Measurements from ENCODE around the gene F5. TPM values are rescaled to one million over a fixed set of nuclear protein-coding genes. Genes with fewer than 3 reads are reported as not detected.

F5 gene
- total RNA-seq, 4 donors from 2014 or later, result 1.4 to 5.0 (median 3.7) TPM

DNA sequence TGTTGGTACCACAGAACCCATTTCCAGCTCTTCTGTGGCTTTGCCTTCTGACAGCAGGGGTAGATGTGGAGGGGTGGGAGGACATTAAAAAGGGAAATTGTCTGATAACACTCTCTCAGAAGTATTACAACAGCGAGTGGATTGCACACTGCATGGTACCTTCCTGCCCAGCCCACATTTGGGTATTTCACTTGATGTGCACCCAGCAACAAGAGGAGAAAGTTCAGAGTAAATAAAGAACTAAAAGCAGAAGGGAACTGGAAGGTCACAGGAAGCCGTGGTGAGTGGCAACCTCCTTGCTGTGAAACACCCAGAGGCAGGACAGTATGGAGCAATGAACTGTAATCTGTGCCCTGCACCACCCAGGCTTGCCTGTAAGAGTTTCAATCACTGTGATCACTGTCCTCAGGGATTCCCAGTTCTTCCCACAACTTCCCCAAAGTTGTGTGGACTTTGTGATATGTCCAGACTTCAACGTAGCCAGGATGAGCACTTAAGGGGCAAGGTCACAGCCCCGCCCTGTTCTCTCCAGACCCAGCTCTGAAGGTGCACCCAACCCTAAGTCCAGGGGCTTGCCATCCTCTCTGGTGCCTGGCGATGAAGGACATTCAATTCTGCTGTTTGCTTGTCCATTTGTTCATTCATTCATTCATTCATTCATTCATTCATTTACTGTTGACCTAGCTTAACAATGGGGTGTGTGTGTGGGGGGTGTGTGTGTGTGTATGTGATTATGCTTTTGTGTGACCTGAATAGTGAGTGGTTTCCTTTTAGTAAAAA lies 18.7 kb upstream of the F5 start:
- ATAC-seq (ENCODE audit: low FRiP score) (no peak), DNase-seq (ENCODE audit: low spot score) (no peak)
- TF ChIP-seq CTCF (IDR thresholded peaks at IDR 0.05), result no peak

DNA sequence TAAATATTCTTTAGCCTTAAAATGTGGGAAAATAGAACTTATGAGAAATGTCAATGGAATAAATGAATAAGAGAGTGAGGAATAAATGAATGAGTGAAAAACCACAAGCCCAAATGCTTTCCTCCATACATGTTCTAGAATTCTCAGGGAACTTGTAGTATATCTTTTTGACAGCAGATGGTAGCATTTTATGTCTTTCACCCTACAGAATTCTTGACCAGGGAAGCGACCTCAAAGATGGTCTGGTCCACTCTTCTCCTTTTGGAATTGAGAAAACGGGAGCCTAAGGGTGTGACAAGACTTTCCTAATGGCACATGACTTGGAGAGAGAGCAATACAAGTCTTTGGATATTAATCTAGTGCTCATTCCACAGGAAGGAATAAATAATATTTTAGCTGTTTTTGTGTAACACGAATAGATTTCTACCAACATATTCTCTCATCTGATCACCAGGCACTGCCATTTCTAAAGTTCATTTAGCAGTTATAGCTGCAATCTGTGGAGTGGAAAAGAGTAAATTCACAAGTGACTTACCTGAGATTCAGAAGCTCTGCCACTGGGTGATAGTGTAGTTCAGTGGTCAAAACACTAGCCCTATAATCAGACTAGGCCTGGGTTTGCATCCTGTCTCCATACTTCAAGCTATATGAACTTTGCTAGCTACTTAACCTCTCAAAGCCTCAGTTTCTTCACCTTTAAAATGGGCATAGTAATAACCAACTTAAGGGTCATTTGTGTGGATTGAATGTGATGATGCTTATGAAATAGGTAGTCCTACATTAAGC lies 15.0 kb upstream of the F5 start:
- ATAC-seq (ENCODE audit: low FRiP score), result no peak
- no peak for DNase-seq (ENCODE audit: low spot score)
- no peak for TF ChIP-seq CTCF (IDR thresholded peaks at IDR 0.05)

GRCh38 chr1:169595764-169596711 lies 9.8 kb upstream of the F5 start:
- no peak for ATAC-seq (ENCODE audit: low FRiP score)
- no peak for DNase-seq (ENCODE audit: low spot score)
- TF ChIP-seq CTCF (IDR thresholded peaks at IDR 0.05), result no peak

DNA sequence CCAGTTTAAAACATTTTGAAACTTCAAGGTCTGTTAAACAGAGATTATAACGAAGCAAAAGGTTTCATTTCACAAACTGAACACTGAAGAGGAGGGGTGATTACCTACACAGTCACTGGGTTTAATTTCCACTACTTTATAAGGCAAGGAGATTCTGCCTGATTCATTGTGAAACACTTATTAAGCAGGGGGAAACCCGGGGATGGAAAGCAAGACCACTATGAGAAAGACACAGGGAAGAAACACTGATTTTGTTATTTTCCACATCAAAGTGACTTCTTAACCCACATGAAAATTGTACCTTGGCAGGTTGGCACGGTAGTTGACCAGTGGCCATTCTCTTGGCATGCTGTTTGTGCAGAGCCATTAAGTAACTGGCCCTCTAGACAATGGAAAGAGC lies 8.1 kb upstream of the F5 start:
- DNase-seq (ENCODE audit: low spot score) (no peak), ATAC-seq (ENCODE audit: low FRiP score) (no peak)
- TF ChIP-seq CTCF (IDR thresholded peaks at IDR 0.05), result no peak

GRCh38 chr1:169590932-169591331 lies 4.7 kb upstream of the F5 start:
- TF ChIP-seq CTCF (IDR thresholded peaks at IDR 0.05), result no peak
- DNase-seq (ENCODE audit: low spot score) (no peak), ATAC-seq (ENCODE audit: low FRiP score) (no peak)

DNA sequence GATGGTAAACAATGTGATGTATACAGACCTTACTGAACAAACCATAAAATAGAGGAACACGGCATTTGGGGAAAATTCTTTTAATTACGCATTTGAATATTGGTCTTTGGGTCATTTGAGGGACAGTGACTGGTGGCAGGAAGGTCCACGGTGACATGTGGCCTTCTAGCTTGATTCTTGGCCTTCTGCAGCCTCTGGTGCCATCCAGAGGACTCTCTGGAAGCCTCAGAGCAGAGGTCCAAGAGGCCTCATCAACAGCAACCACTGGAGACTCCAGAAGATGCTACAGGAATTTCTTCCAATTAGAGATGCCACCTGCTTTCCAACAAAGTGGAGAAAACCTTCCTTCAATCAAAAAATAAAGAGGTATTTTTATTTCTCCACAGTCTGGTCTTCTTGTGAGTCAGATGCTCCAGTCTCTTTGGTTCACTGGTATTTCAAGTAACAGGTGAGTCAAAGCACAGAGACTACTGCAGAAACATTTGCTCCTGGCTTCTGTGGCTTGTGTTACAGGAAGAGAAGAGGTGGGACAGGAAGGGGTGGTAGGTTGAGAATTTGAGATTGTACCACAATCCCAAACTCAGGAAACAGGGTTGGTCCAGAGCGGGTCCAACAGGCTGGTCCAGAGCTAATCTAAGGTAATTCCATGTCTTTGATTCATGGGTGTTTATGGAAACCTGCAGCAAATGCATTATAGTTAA lies 2.7 kb upstream of the F5 start:
- DNase-seq (ENCODE audit: low spot score) (no peak), ATAC-seq (ENCODE audit: low FRiP score) (no peak)
- TF ChIP-seq CTCF (IDR thresholded peaks at IDR 0.05), result no peak
